Esophagus (tissue), 2 donors: ENCODE measurements around the gene IQCK. TPM values are rescaled to one million over a fixed set of nuclear protein-coding genes. Genes with fewer than 3 reads are reported as not detected.
"Not testable (repeated sequence)": the region's sequence is repeated elsewhere in the genome, so short reads cannot be mapped to it uniquely, and the experiment has no call there.

Experiments
- H3K27ac ChIP-seq, 2 donors: one replicate each; pipeline ENCODE4 v1.5.1; 2013; ENCODE audit warnings: low read depth in 2 of 2, mild to moderate bottlenecking in 2 of 2, inconsistent platforms in 1 of 2, low read length in 1 of 2, moderate library complexity in 1 of 2
- H3K27me3 ChIP-seq, 2 donors: one replicate each; pipeline ENCODE4 v1.6.1; 2013; ENCODE audit warnings: low read length in 2 of 2, control low read depth in 1 of 2, mild to moderate bottlenecking in 1 of 2; ENCODE audit not compliant: insufficient read depth in 2 of 2, control insufficient read depth in 1 of 2
- H3K36me3 ChIP-seq, 2 donors: one replicate each; pipeline ENCODE4 v1.6.1; 2013; ENCODE audit warnings: low read length in 1 of 2; ENCODE audit not compliant: control insufficient read depth in 2 of 2, insufficient read depth in 2 of 2
- H3K4me1 ChIP-seq, 2 donors: one replicate each; pipeline ENCODE4 v1.6.1; 2013; ENCODE audit warnings: low read length in 1 of 2; ENCODE audit not compliant: control insufficient read depth in 2 of 2, insufficient read depth in 2 of 2
- H3K4me3 ChIP-seq, 2 donors: one replicate each; pipeline ENCODE4 v1.5.1; 2013; ENCODE audit warnings: low read length in 2 of 2, mild to moderate bottlenecking in 2 of 2, low read depth in 1 of 2, moderate library complexity in 1 of 2
- H3K9me3 ChIP-seq, 2 donors: one replicate each; pipeline ENCODE4 v1.6.1; 2013; ENCODE audit warnings: mild to moderate bottlenecking in 2 of 2, low read depth in 1 of 2, low read length in 1 of 2, moderate library complexity in 1 of 2; ENCODE audit not compliant: control insufficient read depth in 2 of 2, insufficient read depth in 1 of 2
- WGBS, 2 donors: extraction: QIAGEN DNeasy Blood & Tissue Kit; methylation state at CpG; one replicate each; pipeline ENCODE4 v1.1.7; 2013; 5-methylcytosine and 5-hydroxymethylcytosine counted together
- polyA plus RNA-seq, 2 donors: library from polyadenylated mRNA; stranded (reverse); fragments of 200-250 nt; gene quantifications; one replicate each; pipeline ENCODE4 v1.2.3, GENCODE V29; 2013
- donor health status: healthy with polysubstance abuse.
- donor health status: Bipolar disorder and iron deficiency.

IQCK gene, protein sequence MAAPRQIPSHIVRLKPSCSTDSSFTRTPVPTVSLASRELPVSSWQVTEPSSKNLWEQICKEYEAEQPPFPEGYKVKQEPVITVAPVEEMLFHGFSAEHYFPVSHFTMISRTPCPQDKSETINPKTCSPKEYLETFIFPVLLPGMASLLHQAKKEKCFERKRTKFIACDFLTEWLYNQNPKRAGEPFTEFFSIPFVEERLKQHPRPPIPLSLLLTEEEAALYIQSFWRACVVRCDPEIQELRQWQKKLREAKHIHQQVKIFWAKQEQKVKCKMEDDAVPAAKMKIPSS
- 1 to 10 TPM; 4.5 to 5.3 TPM for polyA plus RNA-seq

DNA sequence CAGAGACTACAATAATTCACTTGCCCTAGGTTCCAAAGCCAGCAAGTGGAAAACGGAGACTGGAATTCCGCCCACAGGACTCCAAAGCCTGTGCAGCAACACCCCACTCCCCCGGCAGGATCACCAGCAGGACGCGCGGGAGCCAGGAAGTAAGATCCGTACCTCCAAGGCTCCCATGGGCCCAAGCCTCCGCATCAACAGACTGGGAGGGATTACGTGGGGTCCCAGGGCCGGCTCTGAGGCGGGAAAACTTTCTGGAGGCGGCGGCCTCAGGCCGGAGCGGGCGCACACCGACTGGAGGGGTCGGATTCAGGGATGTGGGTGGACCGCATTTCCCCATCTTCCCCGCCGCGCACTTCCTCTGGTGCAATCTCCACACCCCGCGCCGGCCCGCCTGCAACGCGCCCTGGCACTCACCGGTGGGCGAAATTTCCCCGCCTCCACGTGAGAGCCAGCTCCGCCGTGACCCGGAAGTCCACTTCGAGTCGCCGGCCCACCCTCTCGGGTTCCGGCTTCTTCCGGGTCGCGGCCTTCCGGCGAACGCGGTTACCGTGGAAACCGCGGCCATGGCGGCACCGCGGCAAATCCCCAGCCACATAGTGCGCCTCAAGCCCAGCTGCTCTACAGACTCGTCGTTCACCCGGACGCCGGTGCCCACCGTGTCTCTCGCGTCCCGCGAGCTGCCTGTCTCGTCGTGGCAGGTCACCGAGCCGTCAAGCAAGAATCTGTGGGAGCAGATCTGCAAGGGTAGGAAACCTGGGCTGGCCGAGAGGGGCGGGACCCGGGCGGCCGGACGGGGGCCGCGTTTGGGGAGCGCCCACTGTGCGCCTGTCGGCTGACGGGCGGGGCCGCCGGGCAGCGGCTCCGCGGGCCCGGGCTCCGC, at the start of gene IQCK, which contains the start of gene KNOP1:
Gene IQCK, plus strand, starts transcription at position 531 of the 883 bp plus-strand sequence. Its CDS starts 36 bp downstream, at position 567.
Gene KNOP1, minus strand, starts transcription at position 487 of the 883 bp plus-strand sequence. CDS start 3,192 bp downstream, outside the sequence.
- peaks cover 0 to 5% of the 10 kb centered on the region in 2 donors for H3K36me3 ChIP-seq
- peak within 1 kb of the TSS; percentile 79 to 95 for H3K4me3 ChIP-seq
- peak within 1 kb of the TSS; percentile 48 to 87 for H3K27ac ChIP-seq
- no peaks in the 10 kb centered on the region for H3K9me3 ChIP-seq
- peaks cover 0 to 8% of the 10 kb centered on the region in 2 donors for H3K4me1 ChIP-seq
- H3K27me3 ChIP-seq: no peaks in the 10 kb centered on the region
- WGBS, 2 donors: 0% methylated on average over 88 of the region's 88 CpGs

- no peak overlapping the region for H3K27ac ChIP-seq
- no peak overlapping the region for H3K4me3 ChIP-seq
- 92 to 95% methylated on average over 4 of the region's 4 CpGs for WGBS, 2 donors
- peaks cover 0 to 5% of the 10 kb centered on the region in 2 donors for H3K36me3 ChIP-seq
- no peaks in the 10 kb centered on the region for H3K4me1 ChIP-seq
- H3K9me3 ChIP-seq: no peaks in the 10 kb centered on the region
- H3K27me3 ChIP-seq: no peaks in the 10 kb centered on the region
Measured at GRCh38 chr16:19672378-19672777, 45.7 kb upstream of the IQCK start.

- H3K4me3 ChIP-seq: no peak overlapping the region
- no peak overlapping the region for H3K27ac ChIP-seq
- no peaks in the 10 kb centered on the region for H3K9me3 ChIP-seq
- H3K36me3 ChIP-seq: peaks cover 0 to 2% of the 10 kb centered on the region in 2 donors
- no peaks in the 10 kb centered on the region for H3K27me3 ChIP-seq
- H3K4me1 ChIP-seq: no peaks in the 10 kb centered on the region
- WGBS, 2 donors: 95 to 96% methylated on average over 5 of the region's 5 CpGs
Measured at GRCh38 chr16:19674485-19674884, 43.6 kb upstream of the IQCK start.

GRCh38 chr16:19677402-19677801, 40.7 kb upstream of the IQCK start:
- Histone ChIP-seq H3K27ac (no peak overlapping the region), H3K36me3 (peaks cover 2 to 8% of the 10 kb centered on the region in 2 donors), H3K27me3 (no peaks in the 10 kb centered on the region), H3K9me3 (no peaks in the 10 kb centered on the region), H3K4me3 (no peak overlapping the region), H3K4me1 (no peaks in the 10 kb centered on the region)
- 82 to 87% methylated on average over 7 of the region's 7 CpGs for WGBS, 2 donors

DNA sequence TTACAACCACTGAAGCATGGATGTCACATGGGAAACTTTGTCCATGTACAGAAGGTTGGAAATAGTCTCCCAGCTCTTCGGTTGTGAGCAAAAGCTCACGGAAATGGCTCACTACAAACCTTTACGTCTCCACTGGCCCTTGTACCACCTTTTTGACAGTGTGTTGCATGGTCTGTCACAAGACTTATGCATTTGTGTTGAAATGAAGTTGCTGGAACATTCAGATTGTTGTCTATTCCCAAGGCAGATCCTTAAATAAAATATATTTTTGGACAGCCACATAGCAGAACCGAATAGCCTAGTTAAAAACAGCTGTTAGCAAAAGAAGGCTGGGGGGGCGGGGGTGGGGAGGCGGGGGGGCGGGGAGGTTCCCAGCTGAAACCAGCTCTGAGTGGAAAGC, 39.3 kb upstream of the IQCK start:
- peaks cover 6 to 10% of the 10 kb centered on the region in 2 donors for H3K36me3 ChIP-seq
- no peaks in the 10 kb centered on the region for H3K27me3 ChIP-seq
- no peaks in the 10 kb centered on the region for H3K4me1 ChIP-seq
- H3K9me3 ChIP-seq: peaks cover 0 to 2% of the 10 kb centered on the region in 2 donors
- no peak overlapping the region for H3K27ac ChIP-seq
- WGBS, 2 donors: 79 to 88% methylated on average over 7 of the region's 7 CpGs
- no peak overlapping the region for H3K4me3 ChIP-seq

DNA sequence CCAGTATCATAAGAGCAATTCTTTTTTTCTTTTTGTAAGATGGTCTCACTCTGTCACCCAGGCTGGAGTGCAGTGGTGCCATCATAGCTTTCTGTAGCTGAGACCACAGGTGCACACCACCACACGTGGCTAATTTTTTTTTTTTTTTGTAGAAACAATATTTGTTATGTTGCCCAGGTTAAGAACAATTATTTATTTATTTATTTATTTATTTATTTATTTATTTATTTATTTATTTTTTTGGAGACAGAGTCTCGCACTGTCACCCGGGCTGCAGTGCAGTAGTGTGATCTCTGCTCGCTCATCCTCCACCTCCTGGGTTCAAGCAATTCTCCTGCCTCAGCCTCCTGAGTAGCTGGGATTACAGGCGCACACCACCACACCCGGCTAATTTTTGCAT, 38.8 kb upstream of the IQCK start:
- 91 to 93% methylated on average over 6 of the region's 6 CpGs for WGBS, 2 donors
- H3K36me3 ChIP-seq: peaks cover 9 to 13% of the 10 kb centered on the region in 2 donors

DNA sequence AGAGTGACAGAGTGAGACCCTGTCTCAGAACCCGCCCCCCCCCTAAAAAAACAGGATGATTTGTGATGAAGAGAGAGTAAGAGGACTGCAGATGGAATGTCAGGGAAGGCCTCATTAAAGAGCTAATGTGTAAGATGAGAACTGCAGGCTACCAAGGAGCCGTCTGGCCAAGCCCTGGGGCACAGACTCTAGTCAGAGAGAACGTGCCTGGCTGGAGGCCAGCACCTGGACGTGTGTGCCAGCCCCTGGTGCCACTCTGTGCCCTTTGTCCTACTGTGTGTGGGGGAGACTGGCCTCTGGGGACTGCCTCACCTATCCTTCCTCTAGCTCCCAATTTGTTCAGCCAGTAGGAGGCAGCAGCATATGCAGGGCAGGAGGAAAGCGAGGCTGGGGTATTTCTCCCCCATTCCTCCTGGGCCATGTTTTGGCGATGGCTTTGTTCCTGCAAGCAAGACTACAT, 37.2 kb upstream of the IQCK start:
- Histone ChIP-seq H3K4me3 (no peak overlapping the region), H3K27ac (no peak overlapping the region), H3K36me3 (peaks cover 13 to 14% of the 10 kb centered on the region in 2 donors), H3K9me3 (peaks cover 0 to 4% of the 10 kb centered on the region in 2 donors), H3K27me3 (no peaks in the 10 kb centered on the region), H3K4me1 (no peaks in the 10 kb centered on the region)
- WGBS, 2 donors: 69 to 75% methylated on average over 6 of the region's 6 CpGs

More for the DNA sequence above, 38.8 kb upstream of the IQCK start:
- H3K4me3 ChIP-seq, H3K9me3 ChIP-seq, H3K4me1 ChIP-seq, H3K27ac ChIP-seq, H3K27me3 ChIP-seq: not testable (repeated sequence)

- WGBS, 2 donors: 85 to 88% methylated on average over 12 of the region's 12 CpGs
- Histone ChIP-seq H3K4me1 (no peaks in the 10 kb centered on the region), H3K27ac (no peak overlapping the region), H3K4me3 (no peak overlapping the region), H3K27me3 (no peaks in the 10 kb centered on the region), H3K9me3 (peaks cover 0 to 4% of the 10 kb centered on the region in 2 donors), H3K36me3 (peaks cover 13 to 15% of the 10 kb centered on the region in 2 donors)
Measured at GRCh38 chr16:19681637-19682036, 36.4 kb upstream of the IQCK start.

DNA sequence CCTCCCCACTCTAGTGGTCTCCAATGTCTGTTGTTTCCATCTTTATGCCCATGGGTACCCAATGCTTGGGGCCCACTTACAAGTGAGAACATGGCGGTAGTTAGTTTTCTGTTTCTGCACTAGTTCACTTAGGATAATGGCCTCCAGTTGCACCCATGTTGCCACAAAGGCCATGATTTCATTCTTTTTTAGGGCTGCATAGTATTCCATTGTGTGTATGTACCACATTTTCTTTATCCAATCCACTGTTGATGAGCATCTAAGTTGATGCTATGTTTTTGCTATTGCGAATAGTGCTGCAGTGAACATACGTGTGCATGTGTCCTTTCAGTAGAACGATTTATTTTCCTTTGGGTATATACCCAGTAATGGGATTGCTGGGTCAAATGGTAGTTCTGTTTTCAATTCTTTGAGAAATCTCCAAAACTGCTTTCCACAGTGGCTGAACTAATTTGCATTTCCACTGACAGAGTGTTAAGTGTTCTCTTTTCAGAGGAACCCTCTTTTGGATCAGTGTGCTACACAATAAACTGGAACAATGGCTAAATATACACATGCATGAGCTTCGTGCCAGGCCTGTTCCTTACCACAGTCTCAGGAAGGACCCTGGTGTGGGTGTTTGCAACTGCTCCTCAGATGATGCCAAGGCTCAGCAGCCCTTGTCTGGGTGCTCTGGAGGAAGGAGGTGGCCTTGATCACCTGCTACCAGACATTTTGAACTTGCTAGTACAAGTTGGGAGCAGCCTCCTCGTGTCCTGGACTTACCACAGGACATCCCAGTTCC, 34.4 kb upstream of the IQCK start:
- peaks cover 13 to 24% of the 10 kb centered on the region in 2 donors for H3K36me3 ChIP-seq
- no peak overlapping the region for H3K27ac ChIP-seq
- WGBS, 2 donors: 95 to 96% methylated on average over 6 of the region's 6 CpGs
- H3K27me3 ChIP-seq: no peaks in the 10 kb centered on the region
- H3K4me3 ChIP-seq: no peak overlapping the region
- peaks cover 0 to 3% of the 10 kb centered on the region in 2 donors for H3K4me1 ChIP-seq
- H3K9me3 ChIP-seq: peaks cover 0 to 4% of the 10 kb centered on the region in 2 donors
